ENCODE results near the gene HPCAL1.
"Not testable (repeated sequence)": the region's sequence is repeated elsewhere in the genome, so short reads cannot be mapped to it uniquely, and the experiment has no call there.

HPCAL1 gene

DNA sequence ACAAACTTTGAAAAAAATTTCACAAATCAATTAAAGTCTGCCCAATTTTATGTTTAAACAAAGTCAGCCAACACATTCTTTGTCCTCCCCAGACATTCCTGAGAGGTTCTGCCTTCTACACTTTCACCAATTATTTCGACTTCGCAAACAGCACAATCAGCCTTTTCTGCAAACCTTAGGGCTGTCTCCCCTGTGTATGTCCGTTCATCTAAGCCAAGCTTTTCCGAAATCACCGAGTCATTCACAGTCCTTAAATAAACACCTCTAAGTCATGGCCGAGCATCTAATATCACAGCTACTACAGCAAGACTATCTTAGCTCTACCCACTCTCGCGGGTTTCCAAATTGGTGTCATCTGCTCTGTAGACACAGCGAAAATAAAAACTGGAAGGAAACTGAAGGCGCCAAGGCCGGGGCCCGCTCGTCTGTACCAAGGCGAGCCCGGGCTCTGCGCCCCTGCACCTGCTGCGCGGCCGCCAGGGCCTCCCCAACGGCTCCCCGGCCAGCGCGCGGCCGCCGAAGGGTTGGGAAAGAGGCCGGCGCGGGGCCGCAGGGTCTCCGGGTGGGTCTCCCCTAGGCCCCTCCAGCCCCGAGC, 144.7 kb downstream of the HPCAL1 start:
- peak; percentile 28 for DNase-seq

DNA sequence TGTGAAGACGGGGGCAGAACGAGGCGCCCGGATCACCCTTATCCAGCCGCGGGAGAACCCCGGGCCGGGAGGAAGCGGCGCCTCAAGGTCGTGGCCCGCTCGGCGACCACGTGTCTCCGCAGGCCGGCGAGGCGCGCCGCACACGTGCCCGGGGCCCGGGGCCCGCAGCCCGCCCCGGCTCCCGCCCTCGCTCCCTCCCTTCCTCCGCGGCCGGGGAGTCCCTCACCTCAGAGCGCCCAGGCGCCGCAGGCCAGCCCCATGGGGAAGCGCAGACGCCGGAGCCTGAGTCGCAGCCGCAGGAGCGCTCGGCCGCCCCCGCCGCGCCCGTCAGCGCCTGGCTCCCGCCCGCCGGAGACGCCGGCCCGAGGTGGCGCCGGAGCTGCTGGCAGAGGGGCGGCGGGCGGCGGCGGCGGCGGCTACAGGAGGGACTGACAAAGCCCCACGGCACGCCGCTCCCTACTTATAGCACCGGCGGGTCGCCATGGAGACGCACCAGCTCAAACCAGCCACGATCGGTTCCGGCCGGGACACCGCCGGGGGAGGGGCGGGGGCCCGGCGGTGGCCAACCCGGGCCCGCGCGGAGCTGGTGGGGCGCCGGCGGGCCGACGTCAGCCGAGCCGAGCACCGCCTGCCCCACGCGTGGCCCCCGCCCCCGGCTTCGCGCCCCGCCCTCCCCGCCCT, 145.3 kb downstream of the HPCAL1 start, which contains the start of gene ODC1:
Gene ODC1, minus strand, starts transcription at position 433 of the 681 bp plus-strand sequence. CDS start 3,295 bp downstream, outside the sequence.
- peak; percentile 91 for DNase-seq

DNA sequence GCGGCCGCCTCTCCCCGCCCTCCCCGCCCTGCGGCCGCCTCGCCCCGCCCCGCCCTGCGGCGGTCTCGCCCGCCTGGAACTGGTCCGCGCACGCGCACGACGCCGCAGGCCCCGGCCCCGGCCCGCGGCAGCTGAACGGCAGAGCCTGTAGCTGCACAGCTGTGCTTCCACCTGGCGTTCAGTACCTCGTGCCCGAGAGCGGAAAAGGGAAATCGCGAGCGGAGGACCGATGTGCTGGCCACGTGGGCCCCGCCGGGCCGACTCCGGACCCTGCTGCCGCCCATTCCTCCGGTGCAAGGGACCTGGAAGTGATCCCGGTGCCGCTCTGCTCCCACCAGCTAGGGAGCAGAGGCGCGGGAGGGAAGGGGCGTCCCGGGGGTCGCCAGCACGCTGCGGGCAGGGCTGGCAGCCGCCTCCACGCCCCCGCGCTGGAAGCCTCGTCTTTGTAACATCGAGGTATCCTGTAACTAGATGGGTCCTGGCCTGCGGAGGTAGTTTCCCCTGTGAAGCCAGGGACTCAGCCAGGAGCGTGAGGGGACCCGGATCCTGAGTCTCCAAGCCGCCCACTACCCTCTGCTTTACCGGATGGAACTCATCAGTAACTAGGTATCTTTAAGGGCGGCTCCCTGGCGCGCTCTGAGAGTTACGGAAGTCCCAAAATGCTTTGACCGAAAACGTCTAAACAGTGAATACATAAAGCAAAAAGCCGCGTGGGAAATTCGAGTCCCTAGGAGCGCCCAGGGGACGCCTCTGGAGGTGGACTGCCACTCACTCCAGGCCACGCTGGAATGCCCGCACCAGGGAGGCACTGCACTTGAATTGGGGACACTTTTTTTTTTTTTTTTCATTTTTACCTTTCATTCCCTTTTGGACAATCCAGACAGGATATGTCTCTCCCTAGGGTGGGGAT, 146.1 kb downstream of the HPCAL1 start:
- DNase-seq = peak; percentile 91

DNA sequence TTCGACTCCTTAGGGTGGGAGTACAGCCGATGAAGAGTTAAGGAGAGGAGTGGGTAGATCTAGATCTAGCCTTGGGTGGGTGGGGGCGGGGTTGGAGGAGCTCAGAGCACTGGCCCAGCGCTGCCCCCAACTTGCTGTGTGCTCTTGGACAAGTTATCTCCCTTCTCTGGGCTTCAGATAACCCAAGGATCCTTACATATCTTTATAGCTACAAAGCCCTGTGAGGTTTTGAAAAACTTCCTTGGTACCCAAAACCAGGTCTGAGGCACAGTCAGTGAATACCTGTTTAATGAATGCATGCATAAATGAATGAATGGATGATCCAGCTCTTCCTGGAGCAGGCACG, 146.8 kb downstream of the HPCAL1 start:
- DNase-seq = no peak

DNA sequence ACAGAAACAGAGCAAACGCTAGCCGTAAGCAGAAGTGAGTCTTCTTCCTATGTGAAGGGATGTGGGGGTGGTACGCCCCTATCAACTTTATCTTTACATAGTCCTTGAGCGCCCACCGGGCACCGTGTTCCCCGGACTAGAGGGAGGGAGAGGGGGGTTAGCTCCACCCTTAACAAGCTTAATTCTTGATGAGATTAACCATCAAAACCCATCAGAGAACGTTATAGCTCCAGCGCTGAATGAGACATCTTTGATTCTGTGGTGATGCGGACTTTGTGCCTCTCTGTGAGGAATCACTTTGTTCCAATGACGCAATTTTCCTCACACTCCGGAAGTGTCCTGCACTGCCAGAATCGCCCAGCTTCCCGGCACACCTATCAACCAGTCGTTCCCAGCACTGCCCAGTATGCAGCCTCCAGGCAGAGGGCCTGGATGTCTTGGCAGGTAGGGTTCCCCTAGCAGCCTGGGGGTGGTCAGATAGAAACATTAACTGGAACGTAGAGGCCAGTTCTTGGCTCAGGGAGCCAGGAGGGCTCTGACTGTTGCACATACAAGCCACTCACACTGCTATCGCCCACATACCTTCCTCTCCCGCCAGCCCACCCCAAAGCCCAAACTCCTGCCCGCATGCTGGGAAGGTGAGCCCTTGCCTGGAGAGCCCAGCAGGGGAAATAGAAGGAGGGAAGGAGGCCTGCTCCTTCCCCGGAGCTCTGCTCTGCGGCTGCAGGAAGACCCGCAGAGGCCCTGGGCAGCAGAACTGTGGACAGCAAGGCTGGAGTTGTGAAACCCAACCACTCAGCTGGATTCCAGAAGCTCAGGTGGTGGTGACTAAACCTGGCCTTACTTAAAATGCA, 147.4 kb downstream of the HPCAL1 start:
- no peak for DNase-seq

DNA sequence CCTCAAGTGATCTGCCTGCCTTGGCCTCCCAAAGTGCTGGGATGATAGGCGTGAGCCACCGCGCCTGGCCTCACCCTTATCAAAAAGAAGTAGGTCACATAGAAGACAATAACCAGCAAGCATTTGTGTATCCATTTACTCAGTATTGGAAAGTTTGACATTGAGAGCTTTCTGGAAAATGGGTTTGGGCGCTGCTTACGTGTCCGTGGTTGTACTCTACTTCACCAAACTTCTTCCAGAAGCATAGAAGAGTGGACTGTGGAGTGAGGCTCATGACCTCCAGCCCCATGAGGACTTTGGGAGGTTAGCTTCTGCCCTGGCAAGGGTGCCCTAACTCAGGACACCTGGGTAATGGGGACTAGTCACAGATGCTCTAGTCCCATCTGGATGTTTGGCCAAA, 149.1 kb downstream of the HPCAL1 start:
- no peak for DNase-seq

DNA sequence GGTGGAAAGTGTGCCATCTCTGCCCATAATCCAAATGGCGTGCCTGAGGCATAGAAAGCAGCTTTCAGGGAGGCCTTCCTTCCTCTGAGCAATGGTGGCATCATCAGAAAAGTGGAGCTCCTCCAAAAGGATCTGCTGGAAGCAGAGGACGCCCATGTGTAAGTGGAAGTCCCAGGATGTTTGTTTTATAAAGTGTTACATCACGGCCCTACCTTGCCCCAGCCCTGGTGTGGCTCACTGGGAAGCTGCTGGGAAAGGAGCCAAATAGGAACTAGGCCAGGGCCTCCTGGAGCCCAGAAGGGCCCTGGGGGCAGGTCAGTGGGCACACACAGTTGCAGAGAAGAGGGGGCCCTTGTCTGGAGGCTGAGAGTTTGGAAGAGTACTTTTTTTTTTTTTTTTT, 149.6 kb downstream of the HPCAL1 start:
- no peak for DNase-seq

DNA sequence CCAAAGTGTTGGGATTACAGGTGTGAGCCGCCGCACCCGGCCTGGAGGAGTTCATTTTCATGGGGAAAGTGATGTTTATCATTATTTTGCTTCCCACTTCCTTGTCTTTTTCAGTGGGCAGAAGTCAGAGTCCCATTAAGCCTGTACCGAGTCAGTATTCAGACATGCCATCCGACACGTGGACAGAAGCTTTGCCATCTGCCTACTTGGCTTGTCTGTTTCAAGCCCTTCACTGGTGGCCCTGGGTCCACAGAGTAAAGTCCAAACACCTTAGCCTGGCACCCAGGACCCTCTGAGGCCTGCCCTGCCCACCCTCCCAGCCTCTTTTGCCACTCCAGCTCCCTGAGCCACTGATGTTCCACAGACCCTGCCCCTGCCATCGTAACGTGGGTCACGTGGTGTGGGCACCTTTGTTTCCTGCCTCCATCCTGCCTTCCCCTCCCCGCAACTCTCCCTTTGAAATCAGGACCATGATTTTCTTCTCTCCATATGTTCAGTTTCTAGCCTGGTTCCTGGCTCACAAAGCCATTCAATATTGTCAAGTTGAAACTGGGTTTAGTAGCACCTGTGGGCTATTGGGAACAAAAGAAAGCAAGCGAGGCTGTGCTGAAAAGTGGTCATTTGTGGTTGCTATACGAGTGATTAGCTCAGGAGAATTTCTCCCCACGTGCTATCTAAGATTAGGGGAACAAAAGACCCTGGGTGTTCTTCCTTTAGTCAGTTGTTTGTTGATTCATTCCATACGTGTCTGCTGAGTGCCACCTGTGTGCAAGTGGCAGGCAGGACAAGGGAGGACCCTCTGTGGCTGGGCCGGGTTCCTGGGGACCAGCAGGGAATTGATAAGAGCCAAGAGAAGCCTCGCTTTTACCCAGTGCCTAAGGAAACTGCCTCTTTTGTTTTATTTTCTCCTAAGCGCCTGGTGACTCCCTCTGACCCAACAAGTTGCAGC, 150.5 kb downstream of the HPCAL1 start:
- peak; percentile 7 for DNase-seq

DNA sequence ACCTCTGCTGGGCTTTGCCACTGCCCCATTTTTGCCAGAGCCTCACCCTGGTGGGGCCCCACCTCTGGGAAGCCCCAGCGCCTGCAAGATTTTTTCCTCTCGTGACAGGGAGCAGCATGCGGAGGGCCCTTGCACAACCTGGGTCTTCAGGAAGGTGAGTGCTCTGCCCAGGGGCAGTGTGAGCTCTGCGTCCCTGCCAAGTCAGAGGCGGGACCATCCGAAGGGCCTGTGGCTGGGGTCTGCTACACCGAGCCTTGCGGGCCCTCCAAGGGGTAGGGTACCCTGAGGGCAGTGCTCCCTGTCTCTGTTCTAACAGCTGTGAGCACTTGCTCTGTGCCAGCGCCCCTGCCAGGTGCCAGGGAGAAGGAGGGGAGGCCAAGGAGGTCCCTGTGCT, 151.2 kb downstream of the HPCAL1 start:
- no peak for DNase-seq

DNA sequence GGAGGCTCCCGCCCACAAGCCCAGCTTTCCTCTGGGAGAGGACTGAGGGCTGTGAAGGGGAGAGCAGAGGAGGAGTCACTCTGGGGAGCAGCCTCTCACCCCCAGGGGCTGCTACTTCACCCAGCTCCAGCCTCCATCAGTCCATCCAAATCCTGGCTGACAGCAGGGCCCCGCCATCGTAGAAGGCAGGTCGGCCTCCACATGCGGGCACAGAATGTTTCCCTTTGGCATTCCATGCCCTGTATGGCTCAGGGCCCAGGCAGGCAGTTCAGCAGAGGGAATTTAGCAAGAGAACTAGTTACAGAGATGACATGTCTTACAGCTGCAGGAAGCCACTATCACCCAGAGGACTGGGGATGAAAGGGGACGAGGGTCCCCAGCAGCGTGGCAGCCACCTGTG, 151.8 kb downstream of the HPCAL1 start:
- no peak for DNase-seq

DNA sequence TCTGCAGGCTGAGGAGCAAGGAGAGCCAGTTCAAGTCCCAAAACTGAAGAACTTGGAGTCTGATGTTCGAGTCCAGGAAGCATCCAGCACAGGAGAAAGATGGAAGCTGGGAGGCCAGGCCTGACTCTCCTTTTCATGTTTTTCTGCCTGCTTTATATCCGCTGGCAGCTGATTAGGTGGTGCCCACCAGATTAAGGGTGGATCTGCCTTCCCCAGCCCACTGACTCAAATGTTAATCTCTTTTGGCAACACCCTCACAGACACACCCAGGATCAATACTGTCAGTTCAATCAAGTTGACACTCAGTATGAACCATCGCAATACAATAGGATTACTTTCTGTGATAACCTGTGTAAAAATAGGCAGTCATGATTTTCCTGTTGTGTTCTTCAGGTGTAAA, 154.5 kb downstream of the HPCAL1 start:
- DNase-seq = not testable (repeated sequence)

DNA sequence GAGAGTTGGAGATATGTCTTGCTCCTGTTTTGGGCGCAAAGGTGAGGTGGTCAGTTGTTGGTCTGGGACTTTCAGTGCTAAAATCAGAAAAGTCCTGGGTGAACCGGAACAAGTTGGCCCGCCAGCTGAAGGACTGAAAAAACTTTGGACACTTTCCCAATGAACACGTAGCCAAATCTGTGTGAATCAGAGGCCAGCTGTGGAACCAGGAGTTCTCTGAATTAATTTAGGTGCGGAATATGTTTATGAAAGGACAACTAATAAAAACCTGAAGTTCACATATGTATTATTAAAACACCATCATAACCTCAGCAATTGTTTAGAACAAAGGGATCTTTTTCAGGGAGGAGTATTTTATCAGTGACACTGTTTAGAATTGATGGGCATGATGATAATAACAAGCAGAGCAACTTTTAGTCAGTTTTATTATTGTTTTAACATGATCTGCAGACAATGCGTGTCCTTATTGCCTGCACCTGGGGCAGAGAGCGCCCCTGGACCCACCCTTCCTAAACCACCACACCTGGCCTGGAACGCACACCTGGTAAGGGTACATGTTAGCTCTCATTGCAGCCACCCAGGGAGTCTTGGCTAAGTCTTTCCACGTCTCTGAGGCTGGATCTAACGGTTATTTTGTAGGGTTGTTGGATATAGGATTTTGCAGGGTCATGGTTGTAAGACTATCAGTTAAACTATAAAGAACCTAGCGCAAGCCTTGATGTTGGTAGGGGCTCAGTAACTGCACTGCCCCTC, 155.3 kb downstream of the HPCAL1 start:
- no peak for DNase-seq

DNA sequence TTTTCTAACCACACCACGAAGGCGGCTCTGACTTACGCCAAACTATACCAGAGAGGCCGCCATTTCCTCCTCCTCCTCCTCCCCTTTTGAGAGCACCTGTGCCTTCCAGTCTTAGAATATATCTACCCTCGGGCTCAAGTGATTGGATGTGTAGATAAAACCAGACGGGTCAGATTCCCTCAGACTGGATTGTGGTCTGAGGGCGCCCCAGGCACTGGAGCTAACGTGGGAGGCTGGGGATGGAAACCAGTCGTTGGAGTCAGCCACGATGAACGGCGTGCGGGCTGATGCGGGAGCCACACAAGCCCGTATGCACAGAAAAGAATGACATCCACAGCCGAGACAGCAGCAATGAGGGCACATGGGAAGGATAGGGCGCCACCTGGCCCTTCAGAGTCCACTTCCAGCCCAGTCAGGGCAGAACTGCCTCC, 157.7 kb downstream of the HPCAL1 start:
- DNase-seq = no peak

DNA sequence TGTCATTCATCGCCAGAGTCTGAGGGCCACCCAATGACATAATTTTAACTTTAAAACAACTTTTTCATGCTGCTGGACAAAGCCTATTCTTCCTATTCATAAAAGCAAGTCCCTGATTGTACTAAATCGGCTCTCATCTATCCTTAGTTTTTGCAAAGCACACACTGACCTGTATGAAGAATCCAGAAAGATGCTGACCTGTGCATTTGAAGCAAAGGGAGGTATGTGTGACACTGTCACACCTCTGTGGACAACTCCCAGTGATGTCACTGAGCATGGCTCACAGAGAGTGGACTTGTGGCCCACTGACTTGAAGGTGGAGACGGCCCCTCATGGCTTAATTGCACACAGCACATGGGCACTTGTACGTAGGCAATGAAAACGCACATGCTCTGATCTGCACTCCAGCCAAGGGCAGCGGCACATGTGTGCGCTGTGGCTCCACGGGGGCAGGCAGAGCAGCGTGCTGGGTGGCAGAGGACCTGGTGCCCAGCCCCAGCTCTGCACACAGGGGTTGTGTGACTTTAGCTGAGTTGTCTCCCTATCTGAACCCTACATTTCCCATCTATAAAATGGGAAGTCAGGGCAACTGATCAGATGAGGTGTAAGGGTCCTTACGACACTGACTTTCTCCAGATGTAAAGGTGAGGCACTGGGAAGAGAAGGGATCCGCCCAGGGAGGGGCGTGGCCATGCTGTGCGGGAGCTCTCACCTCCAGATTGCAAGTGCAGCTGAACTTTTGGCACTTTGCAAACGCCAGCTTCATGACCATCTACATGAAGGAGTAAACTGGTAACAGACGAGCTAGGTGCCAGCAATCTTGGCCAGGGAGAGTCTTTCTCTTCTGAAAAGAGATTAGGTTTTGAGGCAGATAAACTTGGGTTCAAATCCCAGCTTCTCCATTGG, 159.7 kb downstream of the HPCAL1 start:
- DNase-seq = no peak

DNA sequence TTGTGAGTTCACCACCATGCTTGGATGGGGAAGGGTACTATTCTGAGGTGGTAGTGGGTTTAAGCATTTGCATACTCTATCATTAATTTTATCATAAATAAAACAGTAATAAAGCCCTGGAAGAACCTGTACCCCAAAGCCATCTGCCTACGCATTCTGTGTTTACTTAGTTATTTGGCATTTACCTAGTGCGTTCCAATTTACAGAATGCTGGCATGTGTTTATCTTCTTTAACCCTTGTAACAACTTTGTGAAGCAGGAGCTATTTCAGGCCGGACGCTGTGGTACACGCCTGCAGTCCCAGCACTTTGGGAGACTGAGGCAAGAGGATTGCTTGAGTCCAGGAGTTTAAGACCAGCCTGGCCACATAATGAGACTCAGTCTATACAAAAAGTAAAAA, 163.2 kb downstream of the HPCAL1 start:
- no peak for DNase-seq

DNA sequence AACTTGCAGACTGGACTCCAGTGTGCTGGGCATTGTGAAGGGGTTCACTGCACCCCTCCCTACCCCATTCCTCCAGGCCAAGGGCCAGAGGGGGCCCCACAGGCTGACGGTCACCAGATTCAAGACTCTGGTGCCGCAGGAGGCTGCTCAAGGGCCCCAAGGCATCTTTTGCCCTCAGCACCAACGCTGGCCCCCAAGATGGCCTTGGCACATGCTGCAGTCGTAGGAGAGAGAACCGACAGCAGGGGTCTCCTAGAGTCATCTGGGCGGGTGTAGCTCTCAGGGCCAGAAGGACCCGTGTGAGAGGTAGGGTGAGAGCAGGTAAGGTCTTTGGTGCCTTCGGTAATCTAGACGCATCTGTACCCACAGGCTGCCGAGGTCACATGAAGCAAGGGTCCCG, 164.1 kb downstream of the HPCAL1 start:
- no peak for DNase-seq

DNA sequence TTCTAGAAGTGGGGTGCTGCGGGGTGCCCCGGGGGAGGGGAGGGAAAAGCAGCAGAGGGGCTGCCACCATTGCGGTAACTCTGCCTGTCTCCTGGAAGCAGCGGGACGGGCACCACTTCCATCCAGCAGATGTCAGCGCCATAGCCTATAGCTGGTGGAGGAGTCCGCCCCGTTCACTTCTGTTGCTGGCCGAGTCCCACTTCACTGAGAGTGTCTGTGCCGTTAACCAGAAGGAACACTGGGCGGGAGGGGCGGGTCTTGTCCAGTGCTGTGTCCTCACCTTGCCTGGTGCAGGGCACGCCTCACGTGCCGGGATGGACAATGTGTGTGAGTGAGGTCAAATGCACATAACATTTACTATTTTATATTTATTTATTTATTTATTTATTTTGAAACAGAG, 164.7 kb downstream of the HPCAL1 start:
- DNase-seq = no peak

DNA sequence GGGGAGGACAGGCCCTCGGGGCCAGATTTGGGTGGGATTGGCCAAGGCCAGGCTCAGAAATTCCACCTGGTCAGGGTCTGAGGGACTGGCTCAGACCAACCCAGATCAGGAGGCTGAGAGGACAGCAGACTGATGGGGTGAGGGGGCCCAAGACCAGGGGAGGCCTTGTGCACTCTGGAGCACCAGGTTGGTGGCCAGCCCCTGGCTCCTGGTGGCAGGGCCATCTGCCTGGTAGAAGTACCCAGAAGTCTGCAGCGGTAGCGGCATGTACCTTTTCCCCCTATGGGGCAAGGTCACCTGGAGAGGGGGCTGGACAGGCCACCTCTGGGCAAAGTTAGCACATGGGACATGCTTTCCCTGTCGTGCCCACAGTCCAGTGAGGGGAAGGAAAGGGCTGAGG, 166.6 kb downstream of the HPCAL1 start:
- DNase-seq = no peak

DNA sequence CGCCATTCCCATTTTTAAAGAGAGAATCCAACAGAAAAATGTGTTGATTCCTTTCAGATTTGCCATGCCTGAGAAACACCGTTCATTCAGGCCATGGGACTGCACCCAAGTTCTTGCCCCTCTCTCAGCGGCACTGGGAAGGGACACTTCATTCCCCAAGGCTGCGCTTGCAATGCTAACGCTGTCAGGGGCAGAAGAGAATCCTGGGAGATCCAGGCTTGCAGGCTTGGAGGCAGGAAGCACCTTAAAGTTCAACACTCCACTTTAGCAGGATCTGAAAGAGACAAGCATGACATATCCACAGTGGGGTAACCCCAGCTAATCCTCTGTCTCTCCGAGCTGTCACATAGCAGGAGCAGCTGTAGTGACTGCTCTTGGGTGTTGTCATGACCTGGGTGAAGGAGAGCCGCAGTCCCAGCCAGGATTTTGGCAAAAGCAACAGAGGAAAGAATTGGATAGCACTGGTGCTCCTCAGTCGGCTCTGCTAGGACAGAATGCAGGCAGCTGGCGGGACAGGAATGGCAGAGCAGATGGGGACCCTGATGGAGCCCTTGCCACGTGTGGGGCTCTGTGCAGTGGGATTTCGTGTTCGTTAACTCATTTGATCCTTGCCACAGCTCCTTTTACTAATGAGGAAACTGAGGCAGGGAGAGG, 167.4 kb downstream of the HPCAL1 start:
- DNase-seq = no peak
